ENCODE measurements around the gene OR1D5. TPM values are rescaled to one million over a fixed set of nuclear protein-coding genes. Genes with fewer than 3 reads are reported as not detected.
"Not testable (repeated sequence)": the region's sequence is repeated elsewhere in the genome, so short reads cannot be mapped to it uniquely, and the experiment has no call there.

Gene OR1D5
- total RNA-seq, 3 donors from 2014 or later (not counting 1 experiment from before 2014, with no cell fraction given): not detected

- no peak for ATAC-seq
- TF ChIP-seq, protein P1, sequence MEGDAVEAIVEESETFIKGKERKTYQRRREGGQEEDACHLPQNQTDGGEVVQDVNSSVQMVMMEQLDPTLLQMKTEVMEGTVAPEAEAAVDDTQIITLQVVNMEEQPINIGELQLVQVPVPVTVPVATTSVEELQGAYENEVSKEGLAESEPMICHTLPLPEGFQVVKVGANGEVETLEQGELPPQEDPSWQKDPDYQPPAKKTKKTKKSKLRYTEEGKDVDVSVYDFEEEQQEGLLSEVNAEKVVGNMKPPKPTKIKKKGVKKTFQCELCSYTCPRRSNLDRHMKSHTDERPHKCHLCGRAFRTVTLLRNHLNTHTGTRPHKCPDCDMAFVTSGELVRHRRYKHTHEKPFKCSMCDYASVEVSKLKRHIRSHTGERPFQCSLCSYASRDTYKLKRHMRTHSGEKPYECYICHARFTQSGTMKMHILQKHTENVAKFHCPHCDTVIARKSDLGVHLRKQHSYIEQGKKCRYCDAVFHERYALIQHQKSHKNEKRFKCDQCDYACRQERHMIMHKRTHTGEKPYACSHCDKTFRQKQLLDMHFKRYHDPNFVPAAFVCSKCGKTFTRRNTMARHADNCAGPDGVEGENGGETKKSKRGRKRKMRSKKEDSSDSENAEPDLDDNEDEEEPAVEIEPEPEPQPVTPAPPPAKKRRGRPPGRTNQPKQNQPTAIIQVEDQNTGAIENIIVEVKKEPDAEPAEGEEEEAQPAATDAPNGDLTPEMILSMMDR (IDR thresholded peaks at IDR 0.05): no peak
- H3K27me3 ChIP-seq (ENCODE audit: control insufficient read depth, insufficient read depth, low read length): no peaks in the 10 kb centered on the region
- no peak for DNase-seq
- H3K9me3 ChIP-seq (ENCODE audit: control insufficient read depth, insufficient read depth, low read length): no peaks in the 10 kb centered on the region
- Mint-ChIP-seq H3K9me3 (no peaks in the 10 kb centered on the region), H3K27me3 (ENCODE audit: low read depth in 2 of 2) (no peaks in the 10 kb centered on the region), H3K27ac (peak overlapping the region in 1 of 2 donors; percentile 68), H3K4me1 (peaks cover 1 to 23% of the 10 kb centered on the region in 2 donors), H3K36me3 (peaks cover 7% of the 10 kb centered on the region), H3K4me3 (peak overlapping the region; percentile 21)
- no peak overlapping the region for H3K27ac ChIP-seq (ENCODE audit: low read length)
- 96% methylated on average over 14 of the region's 15 CpGs for WGBS (ENCODE audit: insufficient coverage)
- H3K4me3 ChIP-seq (ENCODE audit: low read length): no peak overlapping the region
- peaks cover 43% of the 10 kb centered on the region for H3K36me3 ChIP-seq (ENCODE audit: control insufficient read depth, insufficient read depth, low read length)
- no peaks in the 10 kb centered on the region for H3K4me1 ChIP-seq (ENCODE audit: control insufficient read depth, insufficient read depth, low read length)
- intact Hi-C loops (cut with micrococcal nuclease): no loop called here
Observed at GRCh38 chr17:3033248-3033640, 30.2 kb downstream of the OR1D5 start.

- no peaks in the 10 kb centered on the region for H3K27me3 Mint-ChIP-seq (ENCODE audit: low read depth in 2 of 2)
- peak in 1 of 2 donors; percentile 15 for DNase-seq
- TF ChIP-seq, protein P1 (IDR thresholded peaks at IDR 0.05): no peak
- no peaks in the 10 kb centered on the region for H3K9me3 Mint-ChIP-seq
- Histone ChIP-seq H3K27ac (ENCODE audit: low read length) (no peak overlapping the region), H3K27me3 (ENCODE audit: control insufficient read depth, insufficient read depth, low read length) (no peaks in the 10 kb centered on the region), H3K4me1 (ENCODE audit: control insufficient read depth, insufficient read depth, low read length) (no peaks in the 10 kb centered on the region), H3K9me3 (ENCODE audit: control insufficient read depth, insufficient read depth, low read length) (no peaks in the 10 kb centered on the region), H3K4me3 (ENCODE audit: low read length) (no peak overlapping the region), H3K36me3 (ENCODE audit: control insufficient read depth, insufficient read depth, low read length) (peaks cover 46% of the 10 kb centered on the region)
- peak overlapping the region; percentile 34 to 68 for H3K27ac Mint-ChIP-seq
- intact Hi-C loops (cut with micrococcal nuclease): no loop called here
- peak in 1 of 3 donors; percentile 8 for ATAC-seq
- WGBS (ENCODE audit: insufficient coverage): 94% methylated on average over 27 of the region's 27 CpGs
- H3K4me3 Mint-ChIP-seq: peak overlapping the region; percentile 21
- peaks cover 7 to 30% of the 10 kb centered on the region in 2 donors for H3K4me1 Mint-ChIP-seq
- H3K36me3 Mint-ChIP-seq: peaks cover 12% of the 10 kb centered on the region
Observed at GRCh38 chr17:3032258-3033247, 30.9 kb downstream of the OR1D5 start.

- H3K9me3 ChIP-seq (ENCODE audit: control insufficient read depth, insufficient read depth, low read length); H3K4me3 ChIP-seq (ENCODE audit: low read length); ATAC-seq; intact Hi-C loops (cut with micrococcal nuclease); H3K27ac ChIP-seq (ENCODE audit: low read length); H3K9me3 Mint-ChIP-seq; H3K27me3 ChIP-seq (ENCODE audit: control insufficient read depth, insufficient read depth, low read length); DNase-seq; H3K4me1 ChIP-seq (ENCODE audit: control insufficient read depth, insufficient read depth, low read length); H3K27me3 Mint-ChIP-seq (ENCODE audit: low read depth in 2 of 2); H3K4me3 Mint-ChIP-seq: not testable (repeated sequence)
- peaks cover 12% of the 10 kb centered on the region for H3K36me3 Mint-ChIP-seq
- H3K4me1 Mint-ChIP-seq: peaks cover 7 to 36% of the 10 kb centered on the region in 2 donors
- H3K36me3 ChIP-seq (ENCODE audit: control insufficient read depth, insufficient read depth, low read length): peaks cover 61% of the 10 kb centered on the region
- H3K27ac Mint-ChIP-seq: peak overlapping the region in 1 of 2 donors; percentile 11
- 90% methylated on average over 14 of the region's 14 CpGs for WGBS (ENCODE audit: insufficient coverage)
Observed at GRCh38 chr17:3030852-3031470, 32.4 kb downstream of the OR1D5 start.

- intact Hi-C loops (cut with micrococcal nuclease): no loop called here
- ATAC-seq (no peak), DNase-seq (no peak)
- H3K9me3 ChIP-seq (ENCODE audit: control insufficient read depth, insufficient read depth, low read length): no peaks in the 10 kb centered on the region
- no peaks in the 10 kb centered on the region for H3K27me3 ChIP-seq (ENCODE audit: control insufficient read depth, insufficient read depth, low read length)
- peak overlapping the region in 1 of 2 donors; percentile 11 for H3K27ac Mint-ChIP-seq
- 94% methylated on average over 7 of the region's 7 CpGs for WGBS (ENCODE audit: insufficient coverage)
- no peaks in the 10 kb centered on the region for H3K4me1 ChIP-seq (ENCODE audit: control insufficient read depth, insufficient read depth, low read length)
- peaks cover 12% of the 10 kb centered on the region for H3K36me3 Mint-ChIP-seq
- TF ChIP-seq, protein P1 (IDR thresholded peaks at IDR 0.05): no peak
- peaks cover 7 to 30% of the 10 kb centered on the region in 2 donors for H3K4me1 Mint-ChIP-seq
- H3K4me3 ChIP-seq (ENCODE audit: low read length): no peak overlapping the region
- no peaks in the 10 kb centered on the region for H3K9me3 Mint-ChIP-seq
- peaks cover 67% of the 10 kb centered on the region for H3K36me3 ChIP-seq (ENCODE audit: control insufficient read depth, insufficient read depth, low read length)
- no peak overlapping the region for H3K27ac ChIP-seq (ENCODE audit: low read length)
- H3K4me3 Mint-ChIP-seq: no peak overlapping the region
- no peaks in the 10 kb centered on the region for H3K27me3 Mint-ChIP-seq (ENCODE audit: low read depth in 2 of 2)
Observed at GRCh38 chr17:3030096-3030495, 33.3 kb downstream of the OR1D5 start.
